B cell (primary cell): ENCODE results near the gene MIOS. TPM values are rescaled to one million over a fixed set of nuclear protein-coding genes. Genes with fewer than 3 reads are reported as not detected.

Experiments used
- ATAC-seq: fragments of 200-7000 bp; cut with Tn5 transposase; one replicate; pipeline ENCODE4 v1.10.0; 2021; ENCODE audit warnings: low read depth, mild to moderate bottlenecking, moderate number of reproducible peaks, moderate library complexity
- CTCF ChIA-PET: fragments of 350-600 bp; sonication (Branson Sonifier 250); formaldehyde crosslinking; loops from one replicate; lab custom pipeline; 2021; ENCODE audit warnings: antibody characterized with exemption, inconsistent platforms; lab: Charles Lee
- POLR2A ChIA-PET: fragments of 350-600 bp; sonication (Branson Sonifier 250); formaldehyde crosslinking; loops from one replicate; lab custom pipeline; 2021; ENCODE audit warnings: antibody characterized with exemption; lab: Charles Lee
- DNase-seq: peaks from one replicate; pipeline ENCODE4 v3.0.0; 2013
- H2AFZ ChIP-seq: 2 replicates; pipeline ENCODE4 v1.6.1; 2012; ENCODE audit warnings: mild to moderate bottlenecking, low read depth, low read length; ENCODE audit not compliant: insufficient read depth, poor library complexity, severe bottlenecking
- H3K27ac ChIP-seq, 2 donors: 1 replicate in 1 of 2; 2 replicates in 1 of 2; pipeline ENCODE4 v1.5.1; 2012 to 2013; ENCODE audit warnings: low read length in 2 of 2, mild to moderate bottlenecking in 2 of 2, moderate library complexity in 1 of 2
- H3K27me3 ChIP-seq, 4 experiments: fragments of 200-600 bp in 1 of 4; sonication (generic) in 1 of 4; replicated peaks in 1 of 4; 1 replicate in 2 of 4; 2 replicates in 2 of 4; pipeline versions ENCODE4 v1.6.1 to v1.7.0; 2013 to 2016; ENCODE audit warnings: low read length in 3 of 4, mild to moderate bottlenecking in 2 of 4, mixed read lengths in 1 of 4, moderate library complexity in 1 of 4; ENCODE audit not compliant: insufficient read depth in 4 of 4, control insufficient read depth in 3 of 4; ENCODE audit errors: control extremely low read depth in 1 of 4
- H3K36me3 ChIP-seq, 2 experiments: replicated peaks in 1 of 2; 1 replicate in 1 of 2; 2 replicates in 1 of 2; pipeline versions ENCODE4 v1.6.1 to v1.7.1; 2013; ENCODE audit warnings: low read length in 1 of 2; ENCODE audit not compliant: insufficient read depth in 2 of 2, control insufficient read depth in 1 of 2; ENCODE audit errors: control extremely low read depth in 1 of 2, extremely low read depth in 1 of 2
- H3K4me1 ChIP-seq, 2 donors: fragments of 200-600 bp in 1 of 2; sonication (generic) in 1 of 2; 1 replicate in 1 of 2; 2 replicates in 1 of 2; pipeline versions ENCODE4 v1.5.1 to v1.6.1; 2013 to 2017; ENCODE audit warnings: low read length in 2 of 2; ENCODE audit not compliant: control insufficient read depth in 2 of 2, insufficient read depth in 2 of 2
- H3K4me2 ChIP-seq: replicated peaks from 2 replicates; pipeline ENCODE3; 2012; ENCODE audit warnings: mild to moderate bottlenecking, low read depth, low read length; ENCODE audit not compliant: poor library complexity, severe bottlenecking
- H3K4me3 ChIP-seq, 5 experiments: fragments of 200-600 bp in 1 of 5; sonication (generic) in 1 of 5; 1 replicate in 3 of 5; 2 replicates in 2 of 5; pipeline versions ENCODE4 v1.5.1 to v1.7.0; 2011 to 2016; ENCODE audit warnings: low read length in 4 of 5, mild to moderate bottlenecking in 4 of 5, low read depth in 2 of 5, control low read depth in 1 of 5, moderate library complexity in 1 of 5; ENCODE audit not compliant: insufficient read depth in 1 of 5; ENCODE audit errors: control extremely low read depth in 1 of 5, extremely low read depth in 1 of 5
- H3K79me2 ChIP-seq: fragments of 200-600 bp; sonication (generic); one replicate; pipeline ENCODE4 v1.6.0; 2016; ENCODE audit warnings: low read length; ENCODE audit not compliant: control insufficient read depth, insufficient read depth
- H3K9ac ChIP-seq: fragments of 200-600 bp; sonication (generic); 2 replicates; pipeline ENCODE4 v1.6.1; 2017; ENCODE audit warnings: mild to moderate bottlenecking, low read length, moderate library complexity
- H3K9me3 ChIP-seq, 3 donors: one replicate each; pipeline versions ENCODE4 v1.6.1 to v1.7.1; 2013; ENCODE audit warnings: low read length in 2 of 3; ENCODE audit not compliant: control insufficient read depth in 2 of 3, insufficient read depth in 1 of 3; ENCODE audit errors: control extremely low read depth in 1 of 3
- H4K20me1 ChIP-seq: 2 replicates; pipeline ENCODE4 v1.6.0; 2012; ENCODE audit warnings: mild to moderate bottlenecking, low read length; ENCODE audit not compliant: insufficient read depth, control insufficient read depth, poor library complexity, severe bottlenecking
- H3K27ac Mint-ChIP-seq: one replicate; pipeline ENCODE4 v1.8.0; 2021; ENCODE audit warnings: mixed read lengths
- H3K27me3 Mint-ChIP-seq: one replicate; pipeline ENCODE4 v1.8.0; 2021; ENCODE audit warnings: mixed read lengths
- H3K4me1 Mint-ChIP-seq: one replicate; pipeline ENCODE4 v1.8.0; 2021; ENCODE audit warnings: mixed read lengths
- H3K4me3 Mint-ChIP-seq: one replicate; pipeline ENCODE4 v1.8.0; 2021; ENCODE audit warnings: mixed read lengths
- H3K9me3 Mint-ChIP-seq: one replicate; pipeline ENCODE4 v1.8.0; 2022; ENCODE audit warnings: mixed read lengths; ENCODE audit not compliant: insufficient read depth
- EZH2 ChIP-seq: IDR thresholded peaks from 2 replicates; pipeline ENCODE4 v1.6.1; 2012; ENCODE audit warnings: borderline replicate concordance, low read depth, mild to moderate bottlenecking, moderate library complexity, low read length; ENCODE audit not compliant: insufficient read depth, poor library complexity, severe bottlenecking
- WGBS: methylation state at CpG from one replicate; pipeline ENCODE4 v1.1.5; 2013; ENCODE audit warnings: missing lambda C conversion rate; ENCODE audit not compliant: insufficient coverage; 5-methylcytosine and 5-hydroxymethylcytosine counted together
- intact Hi-C: fragments of 100-400 bp; cut with micrococcal nuclease; formaldehyde crosslinking; loops from one replicate; pipeline ENCODE4 v1.10.0; 2022
- polyA plus RNA-seq: library from polyadenylated mRNA; depleted of rRNA; stranded (reverse); fragments of >200 nt; gene quantifications from 2 replicates; pipeline ENCODE4 v1.2.3, GENCODE V29; 2012
- total RNA-seq, 2 donors: library from RNA; stranded (reverse); fragments of 120-200 nt in 1 of 2; gene quantifications; 1 replicate in 1 of 2; 2 replicates in 1 of 2; pipeline versions ENCODE4 v1.2.3 to v1.2.4, GENCODE V29; 2013 to 2022
- TF ChIP-seq, protein P1 (sequence below): fragments of 200-600 bp; IDR thresholded peaks from one replicate; pipeline ENCODE4 v1.8.0; 2022; ENCODE audit warnings: antibody characterized with exemption, mild to moderate bottlenecking

Gene MIOS
- total and polyA plus RNA-seq, 2 donors (not counting 1 experiment from before 2014, with no cell fraction given), result 28.9 to 50.1 TPM

DNA sequence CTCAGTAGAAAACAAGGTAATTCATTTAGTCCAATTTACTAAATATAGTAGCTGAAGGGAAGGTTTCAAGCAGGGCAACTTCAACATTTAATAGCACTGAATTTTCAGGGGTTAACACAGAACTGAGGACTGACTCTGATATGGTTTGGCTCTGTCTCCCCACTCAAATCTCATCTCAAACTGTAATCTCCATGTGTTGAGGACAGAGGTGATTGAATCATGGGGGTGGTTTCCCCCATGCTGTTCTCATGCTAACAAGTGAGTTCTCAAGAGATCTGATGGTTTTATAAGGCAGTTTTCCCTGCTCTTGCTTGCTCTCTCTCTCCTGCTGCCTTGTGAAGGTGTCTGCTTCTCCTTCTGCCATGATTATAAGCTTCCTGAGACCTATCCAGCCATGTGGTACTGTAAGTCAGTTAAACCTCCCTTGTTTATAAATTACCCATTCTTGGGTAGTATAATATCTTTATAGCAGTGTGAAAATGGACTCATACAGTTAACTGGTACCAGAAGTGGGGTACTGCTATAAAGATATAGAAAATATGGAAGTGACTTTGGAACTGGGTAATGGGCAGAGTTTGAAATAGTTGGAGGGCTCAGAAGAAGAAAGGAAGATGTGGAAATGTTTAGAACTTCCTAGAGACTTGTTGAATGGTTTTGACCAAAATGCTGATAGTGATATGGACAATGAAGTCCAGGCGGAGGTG lies 64.1 kb downstream of the MIOS start:
- H3K27ac Mint-ChIP-seq, result no peak overlapping the region
- Histone ChIP-seq H3K9ac (no peak overlapping the region), H3K27ac (no peak overlapping the region), H3K9me3 (peaks cover 2 to 17% (median 8%) of the 10 kb centered on the region in 3 donors), H3K27me3 (no peaks in the 10 kb centered on the region), H3K36me3 (peaks cover 0 to 5% of the 10 kb centered on the region in 2 experiments), H3K4me2 (no peak overlapping the region), H3K79me2 (no peaks in the 10 kb centered on the region), H2AFZ (no peak overlapping the region), H3K4me1 (no peaks in the 10 kb centered on the region), H4K20me1 (no peaks in the 10 kb centered on the region), H3K4me3 (no peak overlapping the region)
- H3K4me3 Mint-ChIP-seq, result no peak overlapping the region
- no peaks in the 10 kb centered on the region for H3K27me3 Mint-ChIP-seq
- no peak for TF ChIP-seq EZH2
- TF ChIP-seq, protein P1, sequence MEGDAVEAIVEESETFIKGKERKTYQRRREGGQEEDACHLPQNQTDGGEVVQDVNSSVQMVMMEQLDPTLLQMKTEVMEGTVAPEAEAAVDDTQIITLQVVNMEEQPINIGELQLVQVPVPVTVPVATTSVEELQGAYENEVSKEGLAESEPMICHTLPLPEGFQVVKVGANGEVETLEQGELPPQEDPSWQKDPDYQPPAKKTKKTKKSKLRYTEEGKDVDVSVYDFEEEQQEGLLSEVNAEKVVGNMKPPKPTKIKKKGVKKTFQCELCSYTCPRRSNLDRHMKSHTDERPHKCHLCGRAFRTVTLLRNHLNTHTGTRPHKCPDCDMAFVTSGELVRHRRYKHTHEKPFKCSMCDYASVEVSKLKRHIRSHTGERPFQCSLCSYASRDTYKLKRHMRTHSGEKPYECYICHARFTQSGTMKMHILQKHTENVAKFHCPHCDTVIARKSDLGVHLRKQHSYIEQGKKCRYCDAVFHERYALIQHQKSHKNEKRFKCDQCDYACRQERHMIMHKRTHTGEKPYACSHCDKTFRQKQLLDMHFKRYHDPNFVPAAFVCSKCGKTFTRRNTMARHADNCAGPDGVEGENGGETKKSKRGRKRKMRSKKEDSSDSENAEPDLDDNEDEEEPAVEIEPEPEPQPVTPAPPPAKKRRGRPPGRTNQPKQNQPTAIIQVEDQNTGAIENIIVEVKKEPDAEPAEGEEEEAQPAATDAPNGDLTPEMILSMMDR, result no peak
- ATAC-seq, result no peak
- CTCF ChIA-PET, result no interaction called here
- no peaks in the 10 kb centered on the region for H3K4me1 Mint-ChIP-seq
- no peak for DNase-seq
- intact Hi-C loops, result no loop called here
- WGBS, result 100% methylated on average over 1 of the region's 1 CpG
- POLR2A ChIA-PET, result no interaction called here
- peaks cover 7% of the 10 kb centered on the region for H3K9me3 Mint-ChIP-seq

DNA sequence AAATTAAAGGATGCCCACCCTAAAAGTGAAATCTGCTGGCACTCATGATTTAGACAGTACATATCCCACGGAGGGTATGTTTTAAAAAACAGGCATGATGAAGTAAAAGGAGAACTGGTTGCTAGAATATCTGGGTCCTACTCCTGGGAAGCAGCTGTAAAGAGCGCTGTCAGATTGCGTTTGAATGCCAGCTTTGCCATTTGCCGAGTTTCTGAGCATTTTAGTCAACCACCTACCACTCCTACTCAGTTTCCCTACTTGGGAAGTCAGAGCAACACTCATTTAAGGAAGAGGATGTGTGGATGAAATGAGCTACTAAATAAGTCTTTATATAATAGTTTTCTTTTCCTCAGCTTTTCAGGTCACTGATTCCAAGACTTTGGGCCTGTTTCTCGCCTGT lies 72.7 kb downstream of the MIOS start:
- H3K4me2 ChIP-seq, result peak overlapping the region; percentile 80
- H3K4me3 ChIP-seq, result peak overlapping the region; percentile 83 to 99 (median 93)
- H3K9me3 Mint-ChIP-seq, result no peaks in the 10 kb centered on the region
- no peaks in the 10 kb centered on the region for H3K27me3 ChIP-seq
- peaks cover 43% of the 10 kb centered on the region for H3K79me2 ChIP-seq
- 40% methylated on average over 2 of the region's 5 CpGs for WGBS
- TF ChIP-seq, protein P1, result no peak
- no peak for TF ChIP-seq EZH2
- H2AFZ ChIP-seq, result peak overlapping the region; percentile 82
- intact Hi-C loops, result no loop called here
- peak overlapping the region; percentile 98 for H3K27ac Mint-ChIP-seq
- POLR2A ChIA-PET, result no interaction called here
- DNase-seq (no peak), ATAC-seq (no peak)
- H3K27me3 Mint-ChIP-seq, result no peaks in the 10 kb centered on the region
- H3K4me1 ChIP-seq, result peaks cover 15 to 17% of the 10 kb centered on the region in 2 donors
- H4K20me1 ChIP-seq, result no peaks in the 10 kb centered on the region
- peaks cover 0 to 15% of the 10 kb centered on the region in 2 experiments for H3K36me3 ChIP-seq
- H3K27ac ChIP-seq, result peak overlapping the region; percentile 98 to 99
- peak overlapping the region; percentile 87 for H3K4me3 Mint-ChIP-seq
- peak overlapping the region; percentile 98 for H3K9ac ChIP-seq
- H3K4me1 Mint-ChIP-seq, result peaks cover 42% of the 10 kb centered on the region
- no peaks in the 10 kb centered on the region for H3K9me3 ChIP-seq
- CTCF ChIA-PET, result interaction anchor here (0.6 to 5.0 kb wide), 5 partner anchors 46 to 577 kb away, joined by 3 to 22 read pairs (median 3); no protein-coding TSS in a partner anchor
